Measurements from ENCODE around the gene PHOX2B. TPM values are rescaled to one million over a fixed set of nuclear protein-coding genes. Genes with fewer than 3 reads are reported as not detected.

Gene PHOX2B
- polyA plus RNA-seq, 2 of the 4 experiments (the other 2 are of a cell fraction), result not detected

DNA sequence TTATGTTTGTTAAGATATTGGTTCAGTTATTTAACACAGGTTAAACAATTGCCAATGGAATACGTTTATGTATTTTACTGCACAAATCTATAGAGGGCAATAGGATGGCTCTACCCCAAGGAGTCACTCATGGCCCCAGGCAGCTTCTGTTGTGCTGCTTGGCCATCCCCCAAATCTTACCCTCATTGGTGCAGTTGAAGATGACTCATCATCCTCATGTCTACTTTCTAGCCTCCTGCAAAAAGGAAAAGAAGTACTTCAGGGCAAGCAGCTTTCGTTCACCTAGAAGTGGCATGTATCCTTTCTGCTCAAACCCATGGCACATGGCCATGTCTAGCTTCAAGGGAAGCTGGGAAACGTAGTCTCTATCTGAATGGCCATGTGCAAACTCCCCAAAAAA is 14.2 kb downstream of the PHOX2B start:
- 22% methylated on average over 3 of the region's 3 CpGs for WGBS (ENCODE audit: missing lambda C conversion rate)
- DNase-seq (ENCODE audit: low read depth in 1 of 2, low spot score in 1 of 2) (no peak), FAIRE-seq (no peak), ATAC-seq (no peak)
- H3K4me1 ChIP-seq, result no peaks in the 10 kb centered on the region
- no peak overlapping the region for H3K27ac ChIP-seq
- ChIA-PET POLR2A (no interaction called here), CTCF (no interaction called here)
- H3K4me2 ChIP-seq, result no peak overlapping the region
- no peak for TF ChIP-seq POLR2A (IDR thresholded peaks at IDR 0.05; ENCODE audit: low read length)
- TF ChIP-seq RFX5 (IDR thresholded peaks at IDR 0.05), result no peak
- TF ChIP-seq EP300 (IDR thresholded peaks at IDR 0.05), result no peak
- no peak for TF ChIP-seq ZNF302 (CRISPR knock-in tag; IDR thresholded peaks at IDR 0.05)
- no peak for TF ChIP-seq FOSL2 (IDR thresholded peaks at IDR 0.05)
- TF ChIP-seq FOSL2 (CRISPR knock-in tag; IDR thresholded peaks at IDR 0.05), result peak; percentile 41; the same call in 1 of the 2 replicates
- TF ChIP-seq E2F6 (IDR thresholded peaks at IDR 0.05; ENCODE audit: borderline replicate concordance, low read depth), result no peak
- TF ChIP-seq HES2 (IDR thresholded peaks at IDR 0.05), result no peak
- no peak for TF ChIP-seq GATA3 (IDR thresholded peaks at IDR 0.05; ENCODE audit: borderline replicate concordance)
- H3K4me3 ChIP-seq, result no peak overlapping the region
- H3K9me3 ChIP-seq, result peaks cover 7% of the 10 kb centered on the region; the same call in 2 of the 3 replicates

GRCh38 chr4:41731569-41732126 is 16.9 kb downstream of the PHOX2B start:
- ATAC-seq, result no peak
- H3K4me1 ChIP-seq, result no peaks in the 10 kb centered on the region
- no peak for DNase-seq (ENCODE audit: low read depth in 1 of 2, low spot score in 1 of 2)
- CTCF ChIA-PET, result interaction anchor here (1.0 kb wide), 1 partner anchor 153 kb away, joined by 4 read pairs; no protein-coding TSS in a partner anchor
- H3K4me3 ChIP-seq, result no peak overlapping the region
- no peak overlapping the region for H3K27ac ChIP-seq
- FAIRE-seq, result no peak
- 49% methylated on average over 12 of the region's 12 CpGs for WGBS (ENCODE audit: missing lambda C conversion rate)
- no peak overlapping the region for H3K4me2 ChIP-seq
- TF ChIP-seq FOSB (CRISPR knock-in tag; IDR thresholded peaks at IDR 0.05) (no peak), ZSCAN20 (CRISPR knock-in tag; IDR thresholded peaks at IDR 0.05) (no peak), CHD4 (IDR thresholded peaks at IDR 0.05; ENCODE audit: borderline replicate concordance) (no peak)
- POLR2A ChIA-PET, result no interaction called here
- no peaks in the 10 kb centered on the region for H3K9me3 ChIP-seq

- Histone ChIP-seq H3K4me2 (peak overlapping the region; percentile 19; the same call in 1 of the 3 replicates), H3K4me3 (no peak overlapping the region), H3K27ac (no peak overlapping the region), H3K9me3 (peaks cover 6% of the 10 kb centered on the region), H3K4me1 (no peaks in the 10 kb centered on the region)
- WGBS (ENCODE audit: missing lambda C conversion rate), result 29% methylated on average over 3 of the region's 3 CpGs
- TF ChIP-seq MAFK (IDR thresholded peaks at IDR 0.05; ENCODE audit: partially characterized antibody), result no peak
- no peak for TF ChIP-seq SREBF2 (IDR thresholded peaks at IDR 0.05)
- ChIA-PET POLR2A (no interaction called here), CTCF (interaction anchor here (0.6 to 1.2 kb wide), 2 partner anchors 155 to 545 kb away, joined by 3 read pairs; no protein-coding TSS in a partner anchor)
- no peak for DNase-seq (ENCODE audit: low read depth in 1 of 2, low spot score in 1 of 2)
- ATAC-seq, result no peak
- FAIRE-seq, result no peak
These were observed 20.0 kb downstream of the PHOX2B start for GRCh38 chr4:41728573-41728913.

- TF ChIP-seq FOSL2 (IDR thresholded peaks at IDR 0.05) (no peak), FOSL2 (CRISPR knock-in tag; IDR thresholded peaks at IDR 0.05) (no peak), RNF2 (IDR thresholded peaks at IDR 0.05; ENCODE audit: borderline replicate concordance, low read depth) (no peak), RARB (CRISPR knock-in tag; IDR thresholded peaks at IDR 0.05) (no peak), CBX8 (IDR thresholded peaks at IDR 0.05) (no peak), RAD21 (conservative IDR thresholded peaks at IDR 0.05 in 1 of 2, IDR thresholded peaks at IDR 0.05 in 1 of 2) (no peak), FOXS1 (CRISPR knock-in tag; IDR thresholded peaks at IDR 0.05) (no peak), NFE2L2 (conservative IDR thresholded peaks at IDR 0.05; ENCODE audit: low read length) (no peak)
- ChIA-PET CTCF (interaction anchor here (0.7 to 1.2 kb wide), 2 partner anchors 26 to 155 kb away, joined by 3 read pairs; no protein-coding TSS in a partner anchor), POLR2A (no interaction called here)
- Histone ChIP-seq H3K4me2 (peak overlapping the region; percentile 19; the same call in 1 of the 3 replicates), H3K4me3 (no peak overlapping the region), H3K4me1 (no peaks in the 10 kb centered on the region), H3K27ac (no peak overlapping the region), H3K9me3 (peaks cover 6% of the 10 kb centered on the region)
- 21% methylated on average over 3 of the region's 4 CpGs for WGBS (ENCODE audit: missing lambda C conversion rate)
- ATAC-seq (no peak), FAIRE-seq (no peak), DNase-seq (ENCODE audit: low read depth in 1 of 2, low spot score in 1 of 2) (no peak)
These were observed 20.5 kb downstream of the PHOX2B start for GRCh38 chr4:41727861-41728572.

All from A549 (cell line).